Esophagus squamous epithelium (tissue), 5 donors: ENCODE measurements around the gene HMGXB3. TPM values are rescaled to one million over a fixed set of nuclear protein-coding genes. Genes with fewer than 3 reads are reported as not detected.
"Not testable (repeated sequence)": the region's sequence is repeated elsewhere in the genome, so short reads cannot be mapped to it uniquely, and the experiment has no call there.

Experiments used
- DNase-seq: peaks from one replicate; lab custom pipeline; 2025; lab: John Stamatoyannopoulos, UW
- H3K27ac ChIP-seq, 4 donors: fragments of 200-600 bp; sonication (generic); one replicate each; pipeline ENCODE4 v1.5.1; 2016 to 2019; ENCODE audit warnings: mild to moderate bottlenecking in 1 of 4
- H3K27me3 ChIP-seq, 4 donors: fragments of 200-600 bp; sonication (generic); 1 replicate in 3 of 4; 2 replicates in 1 of 4; pipeline versions ENCODE4 v1.5.1 to v1.6.0; 2017 to 2021; ENCODE audit warnings: antibody characterized with exemption in 1 of 4
- H3K36me3 ChIP-seq, 3 donors: fragments of 200-600 bp; sonication (generic); one replicate each; pipeline ENCODE4 v1.5.1; 2016 to 2019
- H3K4me1 ChIP-seq, 3 donors: fragments of 200-600 bp; sonication (generic); one replicate each; pipeline ENCODE4 v1.5.1; 2017 to 2019
- H3K4me3 ChIP-seq, 4 donors: fragments of 200-600 bp; sonication (generic); 1 replicate in 3 of 4; 2 replicates in 1 of 4; pipeline ENCODE4 v1.5.1; 2016 to 2019; ENCODE audit warnings: mild to moderate bottlenecking in 2 of 4, moderate library complexity in 1 of 4
- H3K9me3 ChIP-seq, 3 donors: fragments of 200-600 bp; sonication (generic); one replicate each; pipeline ENCODE4 v1.5.1; 2016 to 2019
- POLR2A ChIP-seq, 4 donors: fragments of 450-650 bp; IDR thresholded peaks; one replicate each; pipeline ENCODE4 v1.6.1; 2017; ENCODE audit warnings: antibody characterized with exemption in 4 of 4, mild to moderate bottlenecking in 4 of 4, moderate library complexity in 3 of 4
- WGBS, 2 donors: methylation state at CpG; one replicate each; pipeline ENCODE4 v1.1.5; 2018; 5-methylcytosine and 5-hydroxymethylcytosine counted together
- intact Hi-C: fragments of 100-400 bp; cut with DNase I; formaldehyde crosslinking; loops from one replicate; pipeline ENCODE4 v1.15.0; 2022
- total RNA-seq, 4 donors: library from RNA; depleted of rRNA; stranded (reverse); fragments of >200 nt; gene quantifications; one replicate each; pipeline ENCODE4 v1.1.0, GENCODE V29; 2016
- TF ChIP-seq, protein P1 (sequence below), 6 experiments: fragments of 450-650 bp in 4 of 6; fragments of 200-600 bp in 2 of 6; sonication (generic) in 2 of 6; IDR thresholded peaks; one replicate each; pipeline ENCODE4 v1.5.1; 2016 to 2019; ENCODE audit warnings: antibody characterized with exemption in 6 of 6, mild to moderate bottlenecking in 4 of 6, moderate library complexity in 4 of 6
- donor health status: DM: yes; HTN: yes; CAD: no.

Gene HMGXB3
- total RNA-seq, 4 donors from 2014 or later = 12.4 to 26.3 (median 20.5) TPM

DNA sequence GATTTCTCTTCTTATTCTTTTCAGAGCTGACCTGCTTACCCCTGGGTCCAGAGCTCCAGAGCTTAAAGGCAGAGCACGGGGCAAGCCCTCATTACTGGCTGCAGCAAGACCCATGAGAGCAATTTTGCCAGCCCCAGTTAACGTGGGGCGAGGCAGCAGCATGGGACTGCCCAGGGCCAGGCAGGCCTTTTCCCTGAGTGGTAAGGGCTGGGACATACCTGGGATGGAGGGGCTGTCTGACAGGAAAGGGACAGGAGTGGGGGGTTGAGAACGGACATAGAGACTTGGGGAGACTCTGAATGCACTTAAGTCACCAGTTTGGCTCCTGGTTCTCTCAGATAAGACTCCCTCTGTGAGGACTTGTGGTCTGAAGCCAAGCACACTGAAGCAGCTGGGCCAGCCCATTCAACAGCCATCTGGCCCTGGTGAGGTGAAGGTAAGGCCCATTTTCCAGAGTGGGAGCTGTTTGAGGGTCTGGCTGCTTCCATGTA, 26.2 kb downstream of the HMGXB3 start:
- WGBS, 2 donors = 86 to 100% methylated on average over 1 to 3 of the region's 4 CpGs
- TF ChIP-seq POLR2A (IDR thresholded peaks at IDR 0.05) = no peak
- TF ChIP-seq, protein P1, sequence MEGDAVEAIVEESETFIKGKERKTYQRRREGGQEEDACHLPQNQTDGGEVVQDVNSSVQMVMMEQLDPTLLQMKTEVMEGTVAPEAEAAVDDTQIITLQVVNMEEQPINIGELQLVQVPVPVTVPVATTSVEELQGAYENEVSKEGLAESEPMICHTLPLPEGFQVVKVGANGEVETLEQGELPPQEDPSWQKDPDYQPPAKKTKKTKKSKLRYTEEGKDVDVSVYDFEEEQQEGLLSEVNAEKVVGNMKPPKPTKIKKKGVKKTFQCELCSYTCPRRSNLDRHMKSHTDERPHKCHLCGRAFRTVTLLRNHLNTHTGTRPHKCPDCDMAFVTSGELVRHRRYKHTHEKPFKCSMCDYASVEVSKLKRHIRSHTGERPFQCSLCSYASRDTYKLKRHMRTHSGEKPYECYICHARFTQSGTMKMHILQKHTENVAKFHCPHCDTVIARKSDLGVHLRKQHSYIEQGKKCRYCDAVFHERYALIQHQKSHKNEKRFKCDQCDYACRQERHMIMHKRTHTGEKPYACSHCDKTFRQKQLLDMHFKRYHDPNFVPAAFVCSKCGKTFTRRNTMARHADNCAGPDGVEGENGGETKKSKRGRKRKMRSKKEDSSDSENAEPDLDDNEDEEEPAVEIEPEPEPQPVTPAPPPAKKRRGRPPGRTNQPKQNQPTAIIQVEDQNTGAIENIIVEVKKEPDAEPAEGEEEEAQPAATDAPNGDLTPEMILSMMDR (IDR thresholded peaks at IDR 0.05) = no peak
- no peak overlapping the region for H3K27ac ChIP-seq
- peaks cover 0 to 20% (median 9%) of the 10 kb centered on the region in 3 donors for H3K4me1 ChIP-seq
- H3K36me3 ChIP-seq = peaks cover 0 to 88% (median 19%) of the 10 kb centered on the region in 3 donors
- H3K27me3 ChIP-seq = no peaks in the 10 kb centered on the region
- H3K4me3 ChIP-seq = no peak overlapping the region
- no peaks in the 10 kb centered on the region for H3K9me3 ChIP-seq
- intact Hi-C loops = no loop called here
- DNase-seq = no peak

DNA sequence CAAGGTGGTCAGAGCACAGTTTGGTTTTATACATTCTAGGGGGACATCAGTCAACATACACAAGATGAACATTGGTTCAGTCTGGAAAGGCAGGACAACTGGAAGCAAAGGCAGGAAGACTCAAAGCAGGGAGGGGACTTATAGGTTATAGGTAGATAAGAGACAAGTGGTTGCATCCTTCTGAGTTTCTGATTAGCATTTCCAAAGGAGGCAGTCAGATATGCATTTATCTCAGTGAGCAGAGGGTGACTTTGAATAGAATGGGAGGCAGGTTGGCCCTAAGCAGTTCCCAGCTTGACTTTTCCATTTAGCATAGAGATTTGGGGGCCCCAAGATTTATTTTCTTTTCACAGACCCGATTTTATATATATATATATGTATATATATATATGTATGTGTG, 27.5 kb downstream of the HMGXB3 start:
- intact Hi-C loops, DNase-seq, H3K9me3 ChIP-seq, H3K4me3 ChIP-seq, H3K27me3 ChIP-seq, H3K4me1 ChIP-seq, H3K27ac ChIP-seq: not testable (repeated sequence)
- H3K36me3 ChIP-seq = peaks cover 12 to 99% (median 32%) of the 10 kb centered on the region in 3 donors
- WGBS, 2 donors = 75 to 79% methylated on average over 1 of the region's 1 CpG

DNA sequence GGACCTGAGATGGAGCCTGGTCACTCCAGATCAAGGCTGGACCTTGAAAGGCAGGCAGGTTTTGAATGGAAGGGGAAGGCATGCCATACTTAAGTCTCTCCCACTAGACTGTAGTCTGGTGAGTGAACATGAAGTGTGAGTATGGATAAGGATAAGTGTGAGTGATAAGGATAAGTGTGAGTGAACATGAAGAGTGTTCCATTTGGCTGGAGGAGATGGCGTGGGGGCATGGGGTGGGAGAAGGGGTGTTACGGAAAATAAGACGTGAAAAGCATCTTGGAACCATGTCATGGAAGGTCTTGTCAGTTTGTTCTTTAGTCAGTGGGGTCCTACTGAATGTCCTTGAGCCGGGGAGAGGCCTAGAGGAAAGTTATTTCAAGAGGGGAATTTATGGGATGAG, 32.8 kb downstream of the HMGXB3 start:
- intact Hi-C loops = no loop called here
- H3K36me3 ChIP-seq = peaks cover 18 to 99% (median 34%) of the 10 kb centered on the region in 3 donors
- H3K4me3 ChIP-seq = no peak overlapping the region
- H3K4me1 ChIP-seq = no peaks in the 10 kb centered on the region
- TF ChIP-seq, protein P1 (IDR thresholded peaks at IDR 0.05) = no peak
- no peak for TF ChIP-seq POLR2A (IDR thresholded peaks at IDR 0.05)
- H3K27ac ChIP-seq = no peak overlapping the region
- H3K27me3 ChIP-seq = no peaks in the 10 kb centered on the region
- WGBS, 2 donors = 90 to 96% methylated on average over 4 of the region's 4 CpGs
- no peak for DNase-seq
- H3K9me3 ChIP-seq = no peaks in the 10 kb centered on the region

DNA sequence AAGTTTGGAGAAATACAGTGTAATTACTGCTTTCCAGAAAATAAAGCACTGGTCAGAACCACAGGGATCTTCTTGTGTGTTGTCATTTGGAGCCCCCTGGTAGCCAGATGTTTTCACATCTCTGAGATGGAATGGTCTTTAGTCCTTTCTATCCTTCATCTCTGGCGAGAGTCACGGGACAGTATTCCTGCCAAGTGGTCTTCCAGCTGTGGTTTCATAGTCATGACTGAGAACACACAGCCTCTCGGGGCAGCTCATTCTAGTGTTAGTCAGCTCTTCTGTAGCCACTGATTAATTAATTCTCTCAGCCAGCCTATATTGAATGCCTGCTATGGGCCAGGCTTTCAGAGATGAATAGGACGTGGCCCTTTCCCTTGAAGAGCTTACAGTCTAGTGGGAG, 34.1 kb downstream of the HMGXB3 start:
- H3K27me3 ChIP-seq = no peaks in the 10 kb centered on the region
- H3K4me3 ChIP-seq = no peak overlapping the region
- intact Hi-C loops = no loop called here
- no peak for DNase-seq
- H3K27ac ChIP-seq = no peak overlapping the region
- WGBS, 2 donors = 90 to 94% methylated on average over 4 of the region's 4 CpGs
- TF ChIP-seq, protein P1 (IDR thresholded peaks at IDR 0.05) = no peak
- TF ChIP-seq POLR2A (IDR thresholded peaks at IDR 0.05) = no peak
- peaks cover 18 to 100% (median 39%) of the 10 kb centered on the region in 3 donors for H3K36me3 ChIP-seq
- H3K9me3 ChIP-seq = no peaks in the 10 kb centered on the region
- no peaks in the 10 kb centered on the region for H3K4me1 ChIP-seq

DNA sequence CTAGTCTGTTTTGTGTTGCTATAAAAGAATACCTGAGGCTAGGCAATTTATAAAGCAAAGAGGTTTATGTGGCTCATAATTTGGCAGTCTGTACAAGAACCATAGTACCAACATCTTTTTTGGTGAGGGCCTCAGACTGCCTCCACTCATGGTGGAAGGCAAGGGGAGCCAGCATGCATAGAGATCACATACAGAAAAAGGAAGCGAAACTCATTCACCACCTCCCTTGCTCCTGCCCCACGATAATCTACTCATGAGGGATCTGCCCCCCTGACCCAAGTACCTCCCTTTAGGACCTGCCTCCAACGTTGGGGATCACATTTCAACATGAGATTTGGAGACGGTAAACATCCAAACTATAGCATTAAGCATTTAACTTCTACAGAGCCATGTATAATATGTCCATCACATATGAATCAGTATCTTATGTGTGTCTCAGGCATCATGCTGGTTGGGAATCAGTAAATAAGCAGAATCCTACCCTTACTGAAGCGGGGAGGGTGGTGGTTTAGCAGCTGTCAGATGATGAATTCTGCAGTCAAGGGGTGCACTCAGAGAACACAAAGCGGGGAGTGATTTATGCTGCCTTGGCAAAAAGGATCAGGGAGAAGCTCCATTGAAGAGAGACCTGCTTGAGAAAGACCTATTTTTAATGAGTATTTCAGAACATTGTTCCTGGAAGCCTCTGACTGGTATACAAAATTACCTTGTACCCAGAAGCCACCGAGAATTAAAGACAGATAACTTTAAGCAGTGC, 34.8 kb downstream of the HMGXB3 start:
- DNase-seq = no peak
- H3K36me3 ChIP-seq = peaks cover 18 to 100% (median 39%) of the 10 kb centered on the region in 3 donors
- no peaks in the 10 kb centered on the region for H3K27me3 ChIP-seq
- TF ChIP-seq, protein P1 (IDR thresholded peaks at IDR 0.05) = no peak
- no peak for TF ChIP-seq POLR2A (IDR thresholded peaks at IDR 0.05)
- whole genome bisulfite sequencing, 2 donors = 83% methylated on average over 7 of the region's 7 CpGs
- no peaks in the 10 kb centered on the region for H3K9me3 ChIP-seq
- H3K4me3 ChIP-seq = no peak overlapping the region
- intact Hi-C loops = no loop called here
- H3K27ac ChIP-seq = no peak overlapping the region
- H3K4me1 ChIP-seq = no peaks in the 10 kb centered on the region
